Measurements from ENCODE around the gene RPL22.
A peak's percentile ranks its signal among the peaks of the same experiment; 100 is the strongest.

DNA sequence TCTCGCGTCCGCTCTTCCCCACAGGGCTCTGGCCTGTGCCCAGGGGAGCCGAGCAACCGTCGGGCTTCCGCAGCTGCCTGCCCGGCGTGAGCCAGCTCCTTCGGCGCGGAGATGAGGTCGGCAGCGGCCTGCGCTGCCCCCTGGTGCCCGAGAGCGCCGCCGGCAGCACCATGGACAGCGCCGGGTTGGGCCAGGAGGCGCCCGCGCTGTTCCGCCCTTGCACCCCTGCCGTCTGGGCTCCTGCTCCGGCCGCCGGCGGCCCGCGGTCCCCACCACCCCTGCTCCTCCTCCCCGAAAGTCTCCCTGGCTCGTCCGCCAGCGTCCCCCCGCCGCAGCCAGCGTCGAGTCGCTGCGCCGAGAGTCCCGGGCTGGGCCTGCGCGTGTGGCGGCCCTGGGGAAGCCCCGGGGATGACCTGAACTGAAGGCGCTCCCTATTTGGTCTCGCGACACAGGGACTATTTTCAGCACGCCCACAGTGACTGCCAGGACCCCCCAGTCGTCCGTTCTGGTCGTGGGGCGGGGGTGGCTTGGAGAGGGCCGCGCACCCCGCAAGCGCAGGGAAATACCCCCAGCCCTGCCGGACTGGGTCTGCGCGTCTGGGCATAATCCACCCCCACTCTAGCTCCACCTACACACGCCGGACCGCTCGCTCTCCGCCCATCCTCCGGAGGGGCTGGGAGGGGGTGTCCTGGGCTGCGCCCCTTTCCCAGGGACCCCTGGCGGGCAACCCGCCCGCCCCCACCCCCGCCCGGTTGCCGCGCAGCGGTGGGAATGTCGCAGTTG, 45.9 kb upstream of the RPL22 start:
- TF ChIP-seq, protein P1, sequence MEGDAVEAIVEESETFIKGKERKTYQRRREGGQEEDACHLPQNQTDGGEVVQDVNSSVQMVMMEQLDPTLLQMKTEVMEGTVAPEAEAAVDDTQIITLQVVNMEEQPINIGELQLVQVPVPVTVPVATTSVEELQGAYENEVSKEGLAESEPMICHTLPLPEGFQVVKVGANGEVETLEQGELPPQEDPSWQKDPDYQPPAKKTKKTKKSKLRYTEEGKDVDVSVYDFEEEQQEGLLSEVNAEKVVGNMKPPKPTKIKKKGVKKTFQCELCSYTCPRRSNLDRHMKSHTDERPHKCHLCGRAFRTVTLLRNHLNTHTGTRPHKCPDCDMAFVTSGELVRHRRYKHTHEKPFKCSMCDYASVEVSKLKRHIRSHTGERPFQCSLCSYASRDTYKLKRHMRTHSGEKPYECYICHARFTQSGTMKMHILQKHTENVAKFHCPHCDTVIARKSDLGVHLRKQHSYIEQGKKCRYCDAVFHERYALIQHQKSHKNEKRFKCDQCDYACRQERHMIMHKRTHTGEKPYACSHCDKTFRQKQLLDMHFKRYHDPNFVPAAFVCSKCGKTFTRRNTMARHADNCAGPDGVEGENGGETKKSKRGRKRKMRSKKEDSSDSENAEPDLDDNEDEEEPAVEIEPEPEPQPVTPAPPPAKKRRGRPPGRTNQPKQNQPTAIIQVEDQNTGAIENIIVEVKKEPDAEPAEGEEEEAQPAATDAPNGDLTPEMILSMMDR (IDR thresholded peaks at IDR 0.05): peak; percentile 68 to 87 (median 80)
- no peak for TF ChIP-seq POLR2A (IDR thresholded peaks at IDR 0.05)

All from heart left ventricle (tissue), 13 donors.